ENCODE results near the gene LRRC42.
"Not testable (repeated sequence)": the region's sequence is repeated elsewhere in the genome, so short reads cannot be mapped to it uniquely, and the experiment has no call there.

Gene LRRC42

GRCh38 chr1:53968125-53968513 is 22.0 kb downstream of the LRRC42 start:
- DNase-seq = no peak

- DNase-seq = not testable (repeated sequence)
These were observed 23.2 kb downstream of the LRRC42 start for GRCh38 chr1:53969323-53969722.

- no peak for DNase-seq
These were observed 25.6 kb downstream of the LRRC42 start for GRCh38 chr1:53971718-53972117.

GRCh38 chr1:53975861-53976260 is 29.7 kb downstream of the LRRC42 start:
- no peak for DNase-seq

- no peak for DNase-seq
These were observed 33.7 kb downstream of the LRRC42 start for GRCh38 chr1:53979712-53980450.

GRCh38 chr1:53981220-53981619 is 35.1 kb downstream of the LRRC42 start:
- DNase-seq = no peak

- no peak for DNase-seq
These were observed 36.0 kb downstream of the LRRC42 start for GRCh38 chr1:53982034-53982762.

- DNase-seq = no peak
These were observed 36.6 kb downstream of the LRRC42 start for GRCh38 chr1:53982763-53983104.

GRCh38 chr1:53984726-53985125 is 38.6 kb downstream of the LRRC42 start:
- DNase-seq = no peak

GRCh38 chr1:53986458-53986857 is 40.3 kb downstream of the LRRC42 start:
- DNase-seq = no peak

GRCh38 chr1:53987880-53988279 is 41.7 kb downstream of the LRRC42 start:
- DNase-seq = no peak

- DNase-seq = no peak
These were observed 46.1 kb downstream of the LRRC42 start for GRCh38 chr1:53992085-53992874.

GRCh38 chr1:53994516-53994915 is 48.4 kb downstream of the LRRC42 start:
- DNase-seq = not testable (repeated sequence)

GRCh38 chr1:53995683-53996082 is 49.5 kb downstream of the LRRC42 start:
- no peak for DNase-seq

- no peak for DNase-seq
These were observed 52.1 kb downstream of the LRRC42 start for GRCh38 chr1:53998223-53998622.

- no peak for DNase-seq
These were observed 53.8 kb downstream of the LRRC42 start for GRCh38 chr1:53999920-54000319.

GRCh38 chr1:54001591-54001990 is 55.4 kb downstream of the LRRC42 start:
- DNase-seq = no peak

- no peak for DNase-seq
These were observed 56.5 kb downstream of the LRRC42 start for GRCh38 chr1:54002544-54003248.

GRCh38 chr1:54003249-54003646 is 57.1 kb downstream of the LRRC42 start:
- no peak for DNase-seq

GRCh38 chr1:54003750-54004480 is 57.8 kb downstream of the LRRC42 start:
- DNase-seq = not testable (repeated sequence)

- DNase-seq = no peak
These were observed 58.4 kb downstream of the LRRC42 start for GRCh38 chr1:54004481-54005049.

- no peak for DNase-seq
These were observed 60.4 kb downstream of the LRRC42 start for GRCh38 chr1:54006508-54006907.

All from effector CD8-positive, alpha-beta T cell (primary cell).